NCI-H187 (cell line): ENCODE data around the gene MICU1.
"Not testable (repeated sequence)": the region's sequence is repeated elsewhere in the genome, so short reads cannot be mapped to it uniquely, and the experiment has no call there.

Experiments used
- DNase-seq, 2 experiments: peaks; one replicate each; lab custom pipeline; 2025; lab: John Stamatoyannopoulos, UW

Gene MICU1

GRCh38 chr10:72346117-72346516 is 279.8 kb downstream of the MICU1 start:
- not testable (repeated sequence) for DNase-seq

GRCh38 chr10:72344932-72345331 is 280.9 kb downstream of the MICU1 start:
- DNase-seq, result no peak

DNA sequence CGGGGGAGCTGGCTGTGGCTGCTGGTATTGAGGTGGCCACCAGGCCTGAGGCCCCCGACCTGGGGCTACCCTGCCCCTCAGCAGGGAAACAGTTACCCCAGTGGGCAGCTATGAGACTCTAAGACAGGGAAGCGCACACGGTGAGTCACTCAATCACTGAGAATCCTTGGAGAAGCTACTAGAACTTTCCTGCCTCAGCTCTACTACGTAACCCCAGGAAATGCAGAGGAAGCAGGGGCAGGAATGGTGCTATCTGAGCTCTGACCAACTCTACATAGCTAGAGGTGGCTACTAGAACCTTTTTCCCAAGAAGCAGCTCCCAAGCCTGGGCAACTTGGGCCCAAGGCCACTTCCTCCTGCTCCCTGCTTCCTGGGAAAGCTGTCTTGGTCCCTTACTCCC is 283.0 kb downstream of the MICU1 start:
- no peak for DNase-seq

DNA sequence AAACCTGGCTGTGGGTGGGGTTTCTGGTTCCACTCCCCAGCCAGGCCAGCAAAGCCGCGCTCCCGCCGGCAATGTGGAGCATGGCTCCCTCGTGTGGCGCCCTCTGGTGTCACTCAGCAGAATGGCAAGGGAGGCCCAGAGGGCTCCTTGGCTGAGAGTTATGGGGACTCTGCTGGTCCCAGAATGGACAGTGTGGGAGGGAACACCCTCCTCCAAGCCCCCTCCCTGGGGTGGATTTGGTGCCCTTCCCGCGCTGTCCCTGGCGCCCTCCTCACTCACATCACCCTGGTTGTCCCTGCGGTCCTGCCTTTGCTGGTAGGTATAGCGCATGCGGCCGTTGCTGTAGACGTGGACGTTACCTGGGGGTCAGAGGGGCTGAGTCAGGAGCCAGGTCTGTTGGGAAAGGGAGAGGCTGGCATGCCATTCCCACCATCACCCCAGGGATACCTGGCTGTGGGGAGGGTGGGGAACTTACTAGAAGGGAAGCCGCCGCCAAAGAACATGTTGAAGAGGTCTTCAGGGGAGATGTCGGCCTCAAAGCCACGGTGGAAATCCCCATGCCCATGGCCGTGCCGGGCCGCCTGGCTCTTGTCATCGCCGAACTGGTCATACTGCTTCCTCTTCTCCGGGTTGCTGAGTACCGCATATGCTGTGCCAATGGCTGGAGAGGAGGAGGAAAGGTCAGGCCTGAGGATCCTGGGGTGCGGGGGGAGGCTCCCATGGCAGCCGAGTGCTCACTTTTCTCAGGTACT is 285.2 kb downstream of the MICU1 start:
- DNase-seq, result no peak

- no peak for DNase-seq
Observed at GRCh38 chr10:72338180-72338579, 287.7 kb downstream of the MICU1 start.

DNA sequence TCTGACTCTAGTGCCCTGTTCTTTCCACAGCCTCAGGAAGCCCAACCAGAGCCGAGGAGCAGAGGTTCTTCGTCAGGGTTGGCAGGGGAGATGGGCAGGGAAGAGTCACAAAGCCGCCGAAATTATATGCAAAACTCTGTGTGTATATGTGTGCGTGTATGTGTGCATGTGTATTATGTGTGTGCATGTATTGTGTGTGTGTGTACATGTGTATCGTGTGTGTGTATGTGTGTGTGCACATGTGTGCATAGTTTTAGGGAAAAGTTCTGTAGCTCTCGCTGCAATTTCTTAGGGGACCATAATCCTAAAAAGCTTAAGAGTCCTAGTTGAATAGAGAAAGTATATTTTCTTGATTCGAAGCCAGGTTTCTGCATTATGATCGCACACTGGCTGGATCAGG is 288.2 kb downstream of the MICU1 start:
- no peak for DNase-seq

GRCh38 chr10:72337039-72337629 is 288.7 kb downstream of the MICU1 start:
- no peak for DNase-seq

- DNase-seq, result no peak
Observed at GRCh38 chr10:72336259-72337038, 289.4 kb downstream of the MICU1 start.

GRCh38 chr10:72335394-72336258 is 290.3 kb downstream of the MICU1 start:
- no peak for DNase-seq

- DNase-seq, result no peak
Observed at GRCh38 chr10:72334825-72335393, 291.0 kb downstream of the MICU1 start.

GRCh38 chr10:72334196-72334824 is 291.6 kb downstream of the MICU1 start:
- peak; percentile 46 to 52 for DNase-seq

DNA sequence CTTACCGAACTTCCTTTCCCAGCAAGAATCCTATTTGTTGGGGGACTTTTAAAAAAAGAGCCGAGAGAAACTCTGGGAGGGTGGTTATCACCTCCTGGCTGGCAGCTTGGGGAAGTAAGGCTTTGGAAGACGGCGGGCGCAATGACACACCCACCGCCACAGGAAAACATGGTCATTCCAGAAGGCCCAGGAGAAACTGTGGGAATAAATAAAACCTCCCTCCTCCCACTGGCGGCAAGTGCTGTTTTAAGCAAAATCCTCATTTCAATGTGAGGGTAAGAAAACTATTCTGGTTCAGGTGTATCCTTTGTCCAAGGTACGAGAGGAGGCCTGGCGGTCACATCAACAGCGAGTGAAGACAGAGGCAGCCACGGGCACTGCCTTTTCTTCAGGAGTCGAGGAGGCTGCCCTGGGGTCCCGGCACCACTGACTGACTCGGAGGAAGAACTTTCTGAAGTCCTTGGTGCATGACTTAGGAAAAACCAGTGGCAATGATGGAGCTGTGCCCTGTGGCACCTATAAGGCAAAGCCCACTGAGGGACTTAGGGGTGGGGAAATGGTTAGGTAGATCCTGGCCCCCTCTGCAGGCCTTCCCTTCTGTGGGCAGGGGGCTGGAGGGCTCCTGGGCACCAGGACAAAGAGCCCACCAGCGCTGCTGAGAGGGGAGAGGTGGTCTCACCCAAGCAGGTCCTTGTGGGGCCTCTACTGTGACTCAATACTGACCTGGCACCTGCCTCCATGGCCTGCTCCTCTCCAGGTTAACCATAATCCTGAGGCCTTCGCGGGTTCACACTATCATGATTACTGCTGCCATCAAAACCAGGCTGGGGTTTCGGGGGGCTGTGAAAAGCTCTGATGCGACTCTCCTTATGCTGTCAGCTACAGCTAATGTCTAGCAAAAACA is 292.5 kb downstream of the MICU1 start:
- no peak for DNase-seq

DNA sequence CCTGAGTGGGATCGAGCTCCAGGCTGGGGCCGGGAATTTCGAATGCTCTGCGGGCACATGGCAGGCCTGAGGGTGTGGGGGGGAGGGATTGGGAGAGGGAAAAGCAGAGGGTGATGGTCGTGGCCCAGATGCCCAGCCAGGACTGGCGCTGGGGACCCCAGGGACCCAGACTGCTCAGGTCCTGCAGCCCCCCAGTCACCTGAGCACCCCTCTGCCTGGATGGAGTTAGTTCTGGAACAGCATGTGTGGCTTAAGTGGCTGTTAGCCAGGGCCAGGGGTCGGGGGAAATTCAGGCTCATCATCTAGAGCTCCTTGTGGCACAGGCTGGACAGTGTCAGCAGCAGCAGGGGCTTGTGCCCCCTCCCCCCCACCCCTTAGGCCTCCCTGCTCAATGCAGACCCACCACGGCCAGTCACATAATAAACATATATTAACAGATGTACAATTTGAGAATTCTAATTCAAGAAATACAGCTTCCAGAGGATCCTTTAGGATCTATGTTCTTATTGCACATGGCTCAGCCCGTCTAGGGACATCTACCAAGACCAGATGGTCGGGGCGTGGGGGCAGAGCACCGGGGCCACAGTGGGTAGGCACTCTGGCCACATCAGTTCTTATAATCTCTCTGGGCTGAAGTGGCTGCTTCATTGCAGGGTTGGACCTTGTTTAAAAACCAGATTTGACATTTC is 293.3 kb downstream of the MICU1 start:
- DNase-seq, result no peak

DNA sequence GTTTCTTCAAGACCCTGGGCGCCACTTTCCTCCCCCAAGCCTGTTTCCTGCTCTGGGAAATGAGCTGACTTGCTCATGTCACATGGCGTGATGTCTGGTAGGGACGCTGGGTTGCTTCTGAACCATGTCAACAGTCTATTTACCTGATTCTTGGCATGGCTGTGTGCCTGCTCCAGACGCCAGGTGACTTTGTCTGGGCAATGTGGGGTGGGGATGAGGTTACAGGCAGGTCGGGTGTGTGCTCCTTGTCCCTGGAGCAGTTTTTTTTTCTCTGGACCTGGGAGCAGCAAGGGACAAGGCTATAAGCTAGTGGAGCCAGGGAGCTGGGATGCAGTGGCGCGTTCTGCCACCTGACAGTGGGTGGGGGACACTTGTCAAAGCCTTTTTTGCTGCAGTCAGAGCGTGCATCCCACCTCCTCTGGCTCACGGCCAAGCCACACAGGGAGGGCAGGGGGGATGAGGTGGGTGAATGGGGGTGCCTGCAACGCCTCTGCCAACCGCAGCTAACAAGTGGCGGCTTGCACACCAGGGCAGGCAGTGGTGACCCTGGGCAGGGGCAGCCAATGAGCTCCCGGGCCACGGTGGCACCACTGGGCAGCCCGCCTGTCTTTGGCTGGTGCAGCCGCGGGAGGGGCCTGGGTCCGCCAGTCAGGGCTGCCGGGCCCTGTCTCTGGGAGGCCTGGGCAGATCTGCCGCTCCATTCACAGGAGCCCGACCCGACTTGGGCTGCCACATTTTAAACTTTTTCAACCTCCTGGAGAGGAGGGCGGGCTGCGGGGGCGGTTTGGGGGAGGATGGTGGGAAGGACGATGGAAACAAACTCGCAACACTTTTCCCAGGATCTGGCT is 294.1 kb downstream of the MICU1 start:
- peak; percentile 60 to 86 for DNase-seq

DNA sequence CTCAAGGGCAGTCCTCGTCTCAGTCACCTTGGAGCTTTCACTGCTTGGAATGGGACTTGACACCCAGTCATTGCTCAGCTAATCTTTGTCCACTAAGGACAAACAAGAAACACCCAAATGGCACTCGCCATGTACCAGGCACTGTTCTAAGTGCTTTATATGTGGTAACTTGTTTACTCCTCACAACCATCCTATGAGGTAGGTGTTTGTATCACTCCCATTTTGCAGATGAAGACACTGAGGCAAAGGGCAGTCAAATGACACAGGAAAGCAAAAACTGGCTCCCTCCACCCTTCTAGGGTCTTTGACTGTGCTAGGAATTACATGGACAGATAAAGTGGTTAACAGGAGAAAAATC is 295.8 kb downstream of the MICU1 start:
- no peak for DNase-seq

DNA sequence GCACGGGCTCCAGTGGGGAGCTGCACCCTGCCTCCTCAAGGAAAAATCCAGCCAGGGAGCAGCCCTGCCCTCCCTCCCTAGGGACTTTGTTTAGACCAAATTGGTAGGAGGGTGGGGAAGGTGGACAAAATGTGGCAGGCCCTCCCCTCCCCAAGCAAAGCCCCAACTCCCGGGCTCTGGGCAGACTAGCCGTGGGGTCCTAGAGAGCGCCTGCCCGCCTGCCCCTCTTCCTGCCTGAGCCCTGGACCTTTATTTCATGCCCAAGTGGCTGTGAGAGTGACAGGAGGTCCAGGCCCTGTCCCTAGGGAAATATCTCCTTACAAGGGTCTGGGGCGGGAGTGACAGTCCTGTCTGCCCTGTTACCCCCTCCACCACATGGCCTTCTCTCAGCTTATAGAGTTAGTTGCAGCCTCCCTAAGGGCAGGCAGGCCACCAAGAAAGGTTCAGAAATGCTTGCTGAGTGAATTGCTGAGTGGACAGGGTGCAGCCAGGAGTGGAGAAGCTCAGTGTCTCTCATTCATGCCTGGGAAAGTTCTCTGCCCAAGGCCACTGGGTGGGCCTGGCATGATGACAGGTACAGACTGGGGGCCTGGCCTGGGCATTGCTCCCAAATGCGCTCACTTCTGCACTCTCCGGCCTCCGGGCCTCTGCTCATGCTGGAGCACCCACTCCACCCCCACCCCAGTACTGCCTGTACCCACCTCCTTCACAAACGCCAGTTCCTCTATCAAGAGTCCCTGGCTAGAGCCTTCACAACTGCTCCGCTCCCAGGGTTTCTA is 296.4 kb downstream of the MICU1 start:
- DNase-seq, result no peak

DNA sequence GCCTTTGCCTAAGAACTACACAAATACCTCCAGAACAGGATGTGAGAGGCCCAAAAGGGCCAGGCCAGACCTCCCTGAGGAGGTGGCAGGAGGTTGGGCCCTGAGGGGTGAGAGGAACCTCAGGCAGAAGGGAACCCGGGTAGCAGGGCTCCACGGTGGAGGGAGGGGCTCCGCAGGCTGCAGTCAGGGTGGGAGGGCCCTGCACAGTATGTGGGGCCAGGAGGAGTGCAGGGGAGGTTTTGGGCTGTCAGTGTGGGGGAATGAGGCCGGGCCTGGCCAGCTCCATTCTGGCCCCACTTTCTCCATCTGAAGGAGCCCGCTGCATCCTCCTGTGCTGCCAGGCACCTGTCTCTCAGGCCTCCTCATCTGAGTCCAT is 297.1 kb downstream of the MICU1 start:
- DNase-seq, result no peak
